Panc1 (cell line): ENCODE results near the gene ADAMTS19.

ENCODE experiments used
- POLR2AphosphoS5 ChIP-seq: IDR thresholded peaks from 2 replicates; pipeline ENCODE4 v1.6.1; 2012; ENCODE audit warnings: mild to moderate bottlenecking, low read depth, low read length, moderate library complexity
- TCF7L2 ChIP-seq: IDR thresholded peaks from 2 replicates; pipeline ENCODE4 v1.6.1; 2011; ENCODE audit warnings: mild to moderate bottlenecking, low read depth, low read length, inconsistent platforms
- TF ChIP-seq, protein P1 (sequence below): fragments of 450-650 bp; IDR thresholded peaks from 2 replicates; pipeline ENCODE4 v1.5.1; 2017; ENCODE audit warnings: mild to moderate bottlenecking

DNA sequence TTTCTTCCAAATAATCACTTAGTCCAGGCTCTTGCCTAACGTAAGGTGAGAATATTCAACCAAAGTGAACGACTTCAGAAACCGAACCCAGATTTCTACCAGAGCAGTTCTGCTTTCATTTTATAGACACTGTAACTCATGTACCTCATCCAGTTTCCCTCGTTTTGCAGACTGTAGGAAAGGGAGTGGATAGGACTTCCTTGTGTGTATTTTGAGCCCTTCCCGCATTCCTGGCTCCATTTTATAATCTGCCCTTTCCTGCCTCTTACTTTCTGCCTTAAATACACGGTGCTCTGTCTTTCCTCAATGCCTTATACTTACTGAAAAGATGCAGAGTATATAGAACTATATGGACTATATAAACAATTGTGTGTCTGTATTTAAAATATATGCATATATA lies 308.6 kb downstream of the ADAMTS19 start:
- TF ChIP-seq, protein P1, sequence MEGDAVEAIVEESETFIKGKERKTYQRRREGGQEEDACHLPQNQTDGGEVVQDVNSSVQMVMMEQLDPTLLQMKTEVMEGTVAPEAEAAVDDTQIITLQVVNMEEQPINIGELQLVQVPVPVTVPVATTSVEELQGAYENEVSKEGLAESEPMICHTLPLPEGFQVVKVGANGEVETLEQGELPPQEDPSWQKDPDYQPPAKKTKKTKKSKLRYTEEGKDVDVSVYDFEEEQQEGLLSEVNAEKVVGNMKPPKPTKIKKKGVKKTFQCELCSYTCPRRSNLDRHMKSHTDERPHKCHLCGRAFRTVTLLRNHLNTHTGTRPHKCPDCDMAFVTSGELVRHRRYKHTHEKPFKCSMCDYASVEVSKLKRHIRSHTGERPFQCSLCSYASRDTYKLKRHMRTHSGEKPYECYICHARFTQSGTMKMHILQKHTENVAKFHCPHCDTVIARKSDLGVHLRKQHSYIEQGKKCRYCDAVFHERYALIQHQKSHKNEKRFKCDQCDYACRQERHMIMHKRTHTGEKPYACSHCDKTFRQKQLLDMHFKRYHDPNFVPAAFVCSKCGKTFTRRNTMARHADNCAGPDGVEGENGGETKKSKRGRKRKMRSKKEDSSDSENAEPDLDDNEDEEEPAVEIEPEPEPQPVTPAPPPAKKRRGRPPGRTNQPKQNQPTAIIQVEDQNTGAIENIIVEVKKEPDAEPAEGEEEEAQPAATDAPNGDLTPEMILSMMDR: no peak
- no peak for TF ChIP-seq TCF7L2
- TF ChIP-seq POLR2AphosphoS5: no peak
